ENCODE measurements around the gene IPO4.
A peak's percentile ranks its signal among the peaks of the same experiment; 100 is the strongest.

IPO4 gene

DNA sequence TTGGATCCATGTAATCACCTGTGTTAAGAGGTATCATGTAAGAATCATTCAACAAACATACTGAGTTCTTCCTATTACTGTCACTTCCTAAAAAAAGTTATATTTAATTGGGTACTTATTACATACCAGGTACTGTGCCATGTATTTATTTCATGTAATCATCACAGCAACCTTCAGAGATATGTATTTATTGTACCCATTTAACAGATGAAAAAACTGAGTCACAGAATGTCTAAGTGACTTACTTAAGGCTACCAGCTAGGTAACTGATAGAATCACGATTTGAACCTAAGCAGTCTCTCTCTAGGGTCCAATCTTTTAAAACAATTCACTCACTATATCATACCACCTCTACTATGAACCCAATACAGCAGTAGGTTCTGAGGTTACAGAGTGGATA is 44.2 kb downstream of the IPO4 start:
- H3K4me1 ChIP-seq = peaks cover 15% of the 10 kb centered on the region
- no peaks in the 10 kb centered on the region for H3K36me3 ChIP-seq (ENCODE audit: control insufficient read depth, insufficient read depth, low read length)
- no peak overlapping the region for H3K9ac ChIP-seq
- H3K4me3 ChIP-seq (ENCODE audit: low read depth, low read length) = no peak overlapping the region
- no peak overlapping the region for H3K27ac ChIP-seq
- TF ChIP-seq, protein P1, sequence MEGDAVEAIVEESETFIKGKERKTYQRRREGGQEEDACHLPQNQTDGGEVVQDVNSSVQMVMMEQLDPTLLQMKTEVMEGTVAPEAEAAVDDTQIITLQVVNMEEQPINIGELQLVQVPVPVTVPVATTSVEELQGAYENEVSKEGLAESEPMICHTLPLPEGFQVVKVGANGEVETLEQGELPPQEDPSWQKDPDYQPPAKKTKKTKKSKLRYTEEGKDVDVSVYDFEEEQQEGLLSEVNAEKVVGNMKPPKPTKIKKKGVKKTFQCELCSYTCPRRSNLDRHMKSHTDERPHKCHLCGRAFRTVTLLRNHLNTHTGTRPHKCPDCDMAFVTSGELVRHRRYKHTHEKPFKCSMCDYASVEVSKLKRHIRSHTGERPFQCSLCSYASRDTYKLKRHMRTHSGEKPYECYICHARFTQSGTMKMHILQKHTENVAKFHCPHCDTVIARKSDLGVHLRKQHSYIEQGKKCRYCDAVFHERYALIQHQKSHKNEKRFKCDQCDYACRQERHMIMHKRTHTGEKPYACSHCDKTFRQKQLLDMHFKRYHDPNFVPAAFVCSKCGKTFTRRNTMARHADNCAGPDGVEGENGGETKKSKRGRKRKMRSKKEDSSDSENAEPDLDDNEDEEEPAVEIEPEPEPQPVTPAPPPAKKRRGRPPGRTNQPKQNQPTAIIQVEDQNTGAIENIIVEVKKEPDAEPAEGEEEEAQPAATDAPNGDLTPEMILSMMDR (IDR thresholded peaks at IDR 0.05) = no peak
- no peaks in the 10 kb centered on the region for H3K27me3 ChIP-seq (ENCODE audit: control insufficient read depth, insufficient read depth, low read length)
- H3K4me2 ChIP-seq (ENCODE audit: low read length) = no peak overlapping the region
- H3K79me2 ChIP-seq = peaks cover 13% of the 10 kb centered on the region
- H2AFZ ChIP-seq = no peak overlapping the region
- no peaks in the 10 kb centered on the region for H3K9me3 ChIP-seq (ENCODE audit: control insufficient read depth, low read length)

DNA sequence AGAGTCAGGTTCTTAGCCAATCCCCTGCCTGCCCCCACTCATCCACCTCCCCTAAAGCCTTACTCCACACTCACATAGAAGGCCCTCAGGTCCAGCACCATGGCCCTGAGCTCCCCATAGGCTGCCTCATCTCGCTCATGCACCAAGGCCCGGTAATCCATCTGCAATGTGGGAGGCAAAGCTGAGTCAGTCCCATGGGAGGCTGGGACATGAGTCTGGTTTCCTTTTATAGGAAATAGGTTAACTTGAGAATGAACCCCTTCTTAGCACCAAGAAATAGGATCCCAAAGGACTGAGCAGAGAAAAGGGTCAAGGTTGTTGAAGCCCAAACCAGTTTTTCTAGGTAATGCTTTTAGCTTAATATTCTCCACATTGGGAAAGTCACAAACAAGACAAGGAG is 45.1 kb downstream of the IPO4 start:
- TF ChIP-seq, protein P1 (IDR thresholded peaks at IDR 0.05) = no peak
- H3K27ac ChIP-seq = no peak overlapping the region

DNA sequence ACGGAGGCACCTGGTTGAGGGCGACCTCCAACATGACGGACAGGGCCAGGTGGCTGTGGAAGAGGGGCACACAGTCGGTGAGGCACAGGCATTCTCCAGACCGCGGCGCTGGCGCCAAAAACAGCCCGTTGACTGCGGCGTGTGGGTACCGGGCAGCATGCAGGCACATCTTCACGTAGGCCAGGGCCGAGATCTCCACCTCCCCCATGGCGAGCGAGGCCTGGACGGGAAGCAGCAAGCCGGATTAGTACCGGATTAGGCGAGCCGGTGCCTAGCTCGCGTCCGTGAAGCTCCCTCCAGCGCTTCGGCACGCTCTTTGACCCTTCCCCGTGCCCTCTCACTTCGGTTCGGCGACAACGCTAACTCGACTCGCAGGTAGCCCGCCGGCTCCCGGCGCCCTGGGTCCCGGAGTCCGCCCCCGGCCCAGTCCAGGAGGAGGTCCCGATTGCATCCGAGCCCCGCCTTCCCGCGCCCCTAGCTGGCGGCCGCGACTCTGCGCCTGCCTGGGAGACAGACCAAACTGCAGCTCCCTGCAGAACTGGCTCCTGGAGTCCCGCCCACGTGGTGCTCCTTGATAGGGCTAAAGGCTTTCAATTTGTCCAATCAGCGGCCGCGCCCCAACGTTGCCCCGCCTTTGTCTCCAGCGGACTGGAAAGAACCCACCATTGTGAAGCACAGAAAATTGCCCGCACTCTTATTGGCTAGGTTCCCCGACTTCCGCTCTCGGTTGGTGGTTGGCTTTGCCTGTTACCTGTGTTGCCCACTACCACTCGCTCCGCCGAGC is 47.3 kb downstream of the IPO4 start, which contains the start of gene EMC9:
Gene EMC9 (minus strand): TSS at position 495 of the 784 bp plus-strand sequence. CDS start 287 bp downstream, at position 208.
- Histone ChIP-seq H3K4me1 (peaks cover 15% of the 10 kb centered on the region), H2AFZ (peak within 1 kb of the TSS; percentile 81), H3K4me3 (ENCODE audit: low read depth, low read length) (peak within 1 kb of the TSS; percentile 79), H3K9me3 (ENCODE audit: control insufficient read depth, low read length) (no peaks in the 10 kb centered on the region), H3K27me3 (ENCODE audit: control insufficient read depth, insufficient read depth, low read length) (no peaks in the 10 kb centered on the region), H3K79me2 (peaks cover 7% of the 10 kb centered on the region), H3K36me3 (ENCODE audit: control insufficient read depth, insufficient read depth, low read length) (no peaks in the 10 kb centered on the region), H3K9ac (peak within 1 kb of the TSS; percentile 38), H3K27ac (peak within 1 kb of the TSS; percentile 91), H3K4me2 (ENCODE audit: low read length) (peak within 1 kb of the TSS; percentile 97)
- TF ChIP-seq, protein P1 (IDR thresholded peaks at IDR 0.05) = peak; percentile 40

More for the DNA sequence above, 45.1 kb downstream of the IPO4 start:
- no peaks in the 10 kb centered on the region for H3K27me3 ChIP-seq (ENCODE audit: control insufficient read depth, insufficient read depth, low read length)
- no peak overlapping the region for H2AFZ ChIP-seq
- peaks cover 17% of the 10 kb centered on the region for H3K4me1 ChIP-seq
- H3K79me2 ChIP-seq = peaks cover 14% of the 10 kb centered on the region
- no peaks in the 10 kb centered on the region for H3K9me3 ChIP-seq (ENCODE audit: control insufficient read depth, low read length)
- H3K9ac ChIP-seq = no peak overlapping the region
- H3K4me2 ChIP-seq (ENCODE audit: low read length) = no peak overlapping the region
- H3K4me3 ChIP-seq (ENCODE audit: low read depth, low read length) = no peak overlapping the region
- no peaks in the 10 kb centered on the region for H3K36me3 ChIP-seq (ENCODE audit: control insufficient read depth, insufficient read depth, low read length)

DNA sequence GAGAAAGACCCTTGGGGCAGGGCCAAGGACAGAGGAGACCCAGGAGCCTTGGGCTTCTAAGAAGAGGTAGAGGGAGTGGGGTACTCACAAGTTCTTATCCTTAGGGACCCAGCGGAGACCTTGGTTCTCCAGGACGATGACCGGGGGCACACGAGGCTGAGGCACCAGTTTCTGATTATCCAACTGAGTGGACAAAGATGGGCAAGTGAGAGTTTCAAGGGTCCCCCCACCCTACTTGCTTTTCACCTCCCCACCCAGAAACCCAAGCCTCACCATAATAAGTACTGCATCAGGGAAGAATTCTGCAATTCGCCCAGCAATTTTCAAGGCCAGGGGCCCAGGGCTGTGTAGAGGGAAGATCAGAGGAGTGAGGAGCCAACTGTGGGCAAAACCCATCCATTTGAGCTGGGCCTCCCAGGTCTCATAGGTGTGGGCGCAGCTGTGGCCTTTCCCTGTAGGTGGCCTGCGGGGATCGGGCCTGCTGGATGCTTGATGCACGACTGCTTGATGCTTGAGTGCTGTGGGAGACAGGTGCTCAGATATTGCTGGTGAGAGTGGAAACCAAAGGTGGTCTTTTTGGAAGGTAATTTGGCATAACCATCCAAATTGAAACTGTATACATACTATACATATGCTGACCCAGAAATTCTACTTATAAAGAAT is 49.2 kb downstream of the IPO4 start:
- H2AFZ ChIP-seq = no peak overlapping the region
- no peaks in the 10 kb centered on the region for H3K27me3 ChIP-seq (ENCODE audit: control insufficient read depth, insufficient read depth, low read length)
- TF ChIP-seq, protein P1 (IDR thresholded peaks at IDR 0.05) = no peak
- no peak overlapping the region for H3K27ac ChIP-seq
- no peaks in the 10 kb centered on the region for H3K9me3 ChIP-seq (ENCODE audit: control insufficient read depth, low read length)
- H3K79me2 ChIP-seq = peaks cover 7% of the 10 kb centered on the region
- peaks cover 8% of the 10 kb centered on the region for H3K4me1 ChIP-seq
- H3K4me2 ChIP-seq (ENCODE audit: low read length) = no peak overlapping the region
- H3K36me3 ChIP-seq (ENCODE audit: control insufficient read depth, insufficient read depth, low read length) = no peaks in the 10 kb centered on the region
- H3K9ac ChIP-seq = no peak overlapping the region
- no peak overlapping the region for H3K4me3 ChIP-seq (ENCODE audit: low read depth, low read length)

Data from parathyroid adenoma (tissue), 2 donors.